CD4-positive, CD25-positive, alpha-beta regulatory T cell (primary cell): ENCODE data around the gene KCNIP3. TPM values are rescaled to one million over a fixed set of nuclear protein-coding genes. Genes with fewer than 3 reads are reported as not detected.
"Not testable (repeated sequence)": the region's sequence is repeated elsewhere in the genome, so short reads cannot be mapped to it uniquely, and the experiment has no call there.

Source experiments
- ATAC-seq, 2 donors: fragments of 150-1000 bp; cut with Tn5 transposase; one replicate each; pipeline ENCODE4 v1.10.0; 2021; ENCODE audit warnings: low read depth in 2 of 2, moderate number of reproducible peaks in 2 of 2, moderate library complexity in 1 of 2
- DNase-seq, 3 donors: peaks; one replicate each; pipeline versions ENCODE4 v3.0.0 to v3.0.0-alpha.2; 2012 to 2022; ENCODE audit warnings: mixed read lengths in 1 of 3
- H3K27ac ChIP-seq: one replicate; pipeline ENCODE4 v1.7.0; 2013; ENCODE audit warnings: mild to moderate bottlenecking, low read length; ENCODE audit not compliant: insufficient read depth, poor library complexity, severe bottlenecking
- H3K27me3 ChIP-seq: one replicate; pipeline ENCODE4 v1.7.0; 2013; ENCODE audit warnings: low read length; ENCODE audit not compliant: control insufficient read depth, insufficient read depth
- H3K36me3 ChIP-seq: one replicate; pipeline ENCODE4 v1.7.0; 2013; ENCODE audit warnings: mild to moderate bottlenecking, low read length, moderate library complexity; ENCODE audit not compliant: control insufficient read depth, insufficient read depth
- H3K4me1 ChIP-seq: 2 replicates; pipeline ENCODE4 v1.7.0; 2013; ENCODE audit warnings: mild to moderate bottlenecking, low read length; ENCODE audit not compliant: insufficient read depth, control insufficient read depth, poor library complexity, severe bottlenecking
- H3K4me3 ChIP-seq: one replicate; pipeline ENCODE4 v1.7.0; 2013; ENCODE audit warnings: low read depth, mild to moderate bottlenecking, low read length, moderate library complexity
- H3K9me3 ChIP-seq, 2 experiments: 1 replicate in 1 of 2; 2 replicates in 1 of 2; pipeline ENCODE4 v1.7.0; 2013; ENCODE audit warnings: low read length in 2 of 2, mild to moderate bottlenecking in 1 of 2, moderate library complexity in 1 of 2; ENCODE audit not compliant: control insufficient read depth in 2 of 2
- H3K27ac Mint-ChIP-seq, 3 donors: one replicate each; pipeline ENCODE4 v1.8.0; 2020 to 2022; ENCODE audit warnings: mild to moderate bottlenecking in 3 of 3, mixed read lengths in 3 of 3, moderate library complexity in 2 of 3
- H3K27me3 Mint-ChIP-seq: one replicate; pipeline ENCODE4 v1.8.0; 2022; ENCODE audit warnings: mild to moderate bottlenecking, mixed read lengths
- H3K36me3 Mint-ChIP-seq: one replicate; pipeline ENCODE4 v1.8.0; 2020; ENCODE audit warnings: mixed read lengths
- H3K4me1 Mint-ChIP-seq, 4 donors: one replicate each; pipeline ENCODE4 v1.8.0; 2020 to 2022; ENCODE audit warnings: mixed read lengths in 4 of 4, mild to moderate bottlenecking in 1 of 4
- H3K4me3 Mint-ChIP-seq, 4 donors: one replicate each; pipeline ENCODE4 v1.8.0; 2020 to 2022; ENCODE audit warnings: mild to moderate bottlenecking in 4 of 4, mixed read lengths in 4 of 4, moderate library complexity in 3 of 4
- H3K9me3 Mint-ChIP-seq, 7 donors: one replicate each; pipeline ENCODE4 v1.8.0; 2020 to 2022; ENCODE audit warnings: mixed read lengths in 7 of 7, mild to moderate bottlenecking in 3 of 7, moderate library complexity in 2 of 7
- polyA plus RNA-seq, 4 donors: library from polyadenylated mRNA; unstranded; fragments of 300-500 nt; fragmentation: Illumina TruSeq; gene quantifications; one replicate each; pipeline ENCODE4 v1.2.3, GENCODE V29; 2021
- total RNA-seq: library from RNA; stranded (reverse); gene quantifications from one replicate; pipeline ENCODE4 v1.2.3, GENCODE V29; 2022

The KCNIP3 gene
- total and polyA plus RNA-seq, 5 donors from 2014 or later = not detected

- not testable (repeated sequence) for H3K9me3 Mint-ChIP-seq, H3K27ac Mint-ChIP-seq, DNase-seq, ATAC-seq, H3K27ac ChIP-seq, H3K4me1 Mint-ChIP-seq, H3K9me3 ChIP-seq, H3K27me3 ChIP-seq, H3K4me3 Mint-ChIP-seq, H3K36me3 Mint-ChIP-seq, H3K36me3 ChIP-seq, H3K4me1 ChIP-seq, H3K4me3 ChIP-seq, H3K27me3 Mint-ChIP-seq
Observed at GRCh38 chr2:95378281-95378680, 81.1 kb downstream of the KCNIP3 start.

GRCh38 chr2:95379371-95379831, 82.3 kb downstream of the KCNIP3 start:
- no peaks in the 10 kb centered on the region for H3K27me3 ChIP-seq
- no peaks in the 10 kb centered on the region for H3K4me1 ChIP-seq
- H3K36me3 ChIP-seq = no peaks in the 10 kb centered on the region
- Mint-ChIP-seq H3K9me3 (peaks cover 0 to 3% (median 0%) of the 10 kb centered on the region in 7 donors), H3K36me3 (no peaks in the 10 kb centered on the region), H3K4me3 (no peak overlapping the region), H3K27ac (no peak overlapping the region), H3K27me3 (peaks cover 6% of the 10 kb centered on the region), H3K4me1 (no peaks in the 10 kb centered on the region)
- no peak for ATAC-seq
- no peak overlapping the region for H3K27ac ChIP-seq
- H3K4me3 ChIP-seq = no peak overlapping the region
- H3K9me3 ChIP-seq = no peaks in the 10 kb centered on the region
- no peak for DNase-seq

DNA sequence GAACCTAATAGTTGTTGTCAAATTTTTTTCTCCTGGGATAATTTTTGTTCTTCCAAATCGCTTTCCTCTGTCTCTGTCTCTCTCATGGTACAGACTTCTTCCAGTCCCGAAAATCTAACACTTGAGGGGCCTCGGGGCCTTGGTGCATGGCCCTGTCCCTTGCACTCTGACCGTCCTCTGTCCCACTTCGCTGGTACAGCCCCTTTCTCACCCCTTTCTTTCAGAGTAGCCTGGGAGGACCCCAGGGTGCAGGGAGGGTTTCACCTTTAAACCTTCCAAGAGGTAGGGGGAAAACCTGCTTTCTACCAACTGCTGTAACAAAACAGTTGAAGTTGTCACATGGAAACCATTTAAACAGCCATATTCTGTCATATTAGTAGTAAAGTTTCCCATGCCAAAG, 83.1 kb downstream of the KCNIP3 start:
- no peaks in the 10 kb centered on the region for H3K36me3 ChIP-seq
- H3K36me3 Mint-ChIP-seq = no peaks in the 10 kb centered on the region
- H3K4me1 ChIP-seq = no peaks in the 10 kb centered on the region
- no peaks in the 10 kb centered on the region for H3K27me3 ChIP-seq
- no peaks in the 10 kb centered on the region for H3K9me3 ChIP-seq
- no peak overlapping the region for H3K4me3 ChIP-seq
- no peaks in the 10 kb centered on the region for H3K4me1 Mint-ChIP-seq
- H3K9me3 Mint-ChIP-seq = peaks cover 0 to 2% (median 0%) of the 10 kb centered on the region in 7 donors
- H3K4me3 Mint-ChIP-seq = no peak overlapping the region
- H3K27me3 Mint-ChIP-seq = peaks cover 6% of the 10 kb centered on the region
- DNase-seq (no peak), ATAC-seq (no peak)
- no peak overlapping the region for H3K27ac Mint-ChIP-seq
- H3K27ac ChIP-seq = no peak overlapping the region

DNA sequence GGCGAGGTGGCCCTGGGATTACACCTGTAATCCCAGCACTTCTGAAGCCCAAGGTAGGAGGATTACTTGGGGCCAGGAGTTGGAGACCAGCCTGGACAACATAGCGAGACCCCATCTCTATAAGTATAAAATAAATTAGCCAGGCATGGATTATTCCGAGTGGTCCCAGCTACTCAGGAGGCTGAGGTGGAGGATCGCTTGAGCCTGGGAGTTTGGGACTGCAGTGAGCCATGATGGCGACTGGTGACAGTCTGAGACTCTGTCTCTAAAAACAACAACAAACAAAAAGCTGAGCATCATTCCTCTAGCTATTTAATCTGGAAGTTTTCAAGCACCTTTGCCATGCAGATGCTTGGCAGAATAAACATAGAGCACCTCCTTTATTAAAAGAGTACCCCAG, 83.6 kb downstream of the KCNIP3 start:
- Histone ChIP-seq H3K4me3 (no peak overlapping the region), H3K27ac (no peak overlapping the region), H3K36me3 (no peaks in the 10 kb centered on the region), H3K27me3 (no peaks in the 10 kb centered on the region), H3K4me1 (no peaks in the 10 kb centered on the region), H3K9me3 (no peaks in the 10 kb centered on the region)
- ATAC-seq (no peak), DNase-seq (no peak)
- Mint-ChIP-seq H3K27me3 (peaks cover 6% of the 10 kb centered on the region), H3K9me3 (peaks cover 0 to 2% (median 0%) of the 10 kb centered on the region in 7 donors), H3K4me1 (no peaks in the 10 kb centered on the region), H3K27ac (no peak overlapping the region), H3K36me3 (no peaks in the 10 kb centered on the region), H3K4me3 (no peak overlapping the region)

- Histone ChIP-seq H3K4me1 (no peaks in the 10 kb centered on the region), H3K4me3 (no peak overlapping the region), H3K27me3 (no peaks in the 10 kb centered on the region), H3K27ac (no peak overlapping the region), H3K36me3 (no peaks in the 10 kb centered on the region), H3K9me3 (no peaks in the 10 kb centered on the region)
- H3K4me1 Mint-ChIP-seq = no peaks in the 10 kb centered on the region
- H3K27ac Mint-ChIP-seq = no peak overlapping the region
- ATAC-seq (no peak), DNase-seq (no peak)
- H3K36me3 Mint-ChIP-seq = no peaks in the 10 kb centered on the region
- H3K9me3 Mint-ChIP-seq = no peaks in the 10 kb centered on the region
- no peak overlapping the region for H3K4me3 Mint-ChIP-seq
- H3K27me3 Mint-ChIP-seq = peaks cover 6% of the 10 kb centered on the region
Observed at GRCh38 chr2:95381212-95382191, 84.4 kb downstream of the KCNIP3 start.

- ATAC-seq (no peak), DNase-seq (no peak)
- no peak overlapping the region for H3K4me3 ChIP-seq
- no peaks in the 10 kb centered on the region for H3K27me3 ChIP-seq
- H3K36me3 ChIP-seq = no peaks in the 10 kb centered on the region
- Mint-ChIP-seq H3K4me3 (no peak overlapping the region), H3K9me3 (no peaks in the 10 kb centered on the region), H3K36me3 (no peaks in the 10 kb centered on the region), H3K27me3 (peaks cover 6% of the 10 kb centered on the region), H3K4me1 (no peaks in the 10 kb centered on the region), H3K27ac (no peak overlapping the region)
- no peak overlapping the region for H3K27ac ChIP-seq
- no peaks in the 10 kb centered on the region for H3K9me3 ChIP-seq
- no peaks in the 10 kb centered on the region for H3K4me1 ChIP-seq
Observed at GRCh38 chr2:95382192-95382591, 85.0 kb downstream of the KCNIP3 start.

- no peak overlapping the region for H3K4me3 Mint-ChIP-seq
- ATAC-seq = no peak
- H3K36me3 ChIP-seq = no peaks in the 10 kb centered on the region
- H3K9me3 ChIP-seq = no peaks in the 10 kb centered on the region
- no peak overlapping the region for H3K4me3 ChIP-seq
- H3K4me1 Mint-ChIP-seq = no peaks in the 10 kb centered on the region
- no peaks in the 10 kb centered on the region for H3K4me1 ChIP-seq
- H3K27me3 Mint-ChIP-seq = peaks cover 6% of the 10 kb centered on the region
- no peak overlapping the region for H3K27ac ChIP-seq
- H3K27ac Mint-ChIP-seq = no peak overlapping the region
- H3K27me3 ChIP-seq = no peaks in the 10 kb centered on the region
- no peaks in the 10 kb centered on the region for H3K9me3 Mint-ChIP-seq
- no peak for DNase-seq
- no peaks in the 10 kb centered on the region for H3K36me3 Mint-ChIP-seq
Observed at GRCh38 chr2:95382686-95383634, 85.8 kb downstream of the KCNIP3 start.
